CD4-positive, alpha-beta memory T cell (primary cell): ENCODE results near the gene SLC22A23. TPM values are rescaled to one million over a fixed set of nuclear protein-coding genes. Genes with fewer than 3 reads are reported as not detected.
A peak's percentile ranks its signal among the peaks of the same experiment; 100 is the strongest.

ENCODE experiments used
- CTCF ChIA-PET: fragments of 350-600 bp; sonication (Branson Sonifier 250); formaldehyde crosslinking; loops from one replicate; lab custom pipeline; 2021; ENCODE audit warnings: inconsistent platforms; ENCODE audit not compliant: partially characterized antibody; lab: Charles Lee
- POLR2A ChIA-PET: fragments of 350-600 bp; sonication (Branson Sonifier 250); formaldehyde crosslinking; loops from one replicate; lab custom pipeline; 2021; ENCODE audit not compliant: partially characterized antibody; lab: Charles Lee
- DNase-seq, 5 donors: peaks; one replicate each; pipeline versions ENCODE4 v3.0.0 to v3.0.0-alpha.2; 2020 to 2022; ENCODE audit warnings: mixed read lengths in 1 of 5
- H3K27ac ChIP-seq: one replicate; pipeline ENCODE4 v1.7.0; 2013; ENCODE audit warnings: low read depth, low read length
- H3K27me3 ChIP-seq: 2 replicates; pipeline ENCODE4 v1.7.0; 2013; ENCODE audit warnings: mild to moderate bottlenecking, low read length, moderate library complexity; ENCODE audit not compliant: insufficient read depth
- H3K36me3 ChIP-seq: 2 replicates; pipeline ENCODE4 v1.7.0; 2013; ENCODE audit warnings: mild to moderate bottlenecking, low read length, moderate library complexity; ENCODE audit not compliant: insufficient read depth
- H3K4me1 ChIP-seq: 2 replicates; pipeline ENCODE4 v1.7.0; 2013; ENCODE audit warnings: mild to moderate bottlenecking, low read length, moderate library complexity; ENCODE audit not compliant: insufficient read depth
- H3K4me3 ChIP-seq, 2 donors: one replicate each; pipeline ENCODE4 v1.7.0; 2013; ENCODE audit warnings: low read length in 2 of 2, mild to moderate bottlenecking in 1 of 2
- H3K9me3 ChIP-seq, 2 donors: one replicate each; pipeline ENCODE4 v1.7.0; 2013; ENCODE audit warnings: low read length in 2 of 2, control low read depth in 1 of 2; ENCODE audit not compliant: control insufficient read depth in 1 of 2
- H3K27ac Mint-ChIP-seq, 7 donors: one replicate each; pipeline ENCODE4 v1.8.0; 2020 to 2021; ENCODE audit warnings: mixed read lengths in 7 of 7, mild to moderate bottlenecking in 6 of 7, inconsistent platforms in 3 of 7, moderate library complexity in 3 of 7
- H3K27me3 Mint-ChIP-seq, 2 donors: one replicate each; pipeline ENCODE4 v1.8.0; 2020 to 2021; ENCODE audit warnings: mixed read lengths in 2 of 2
- H3K36me3 Mint-ChIP-seq, 2 donors: one replicate each; pipeline ENCODE4 v1.8.0; 2020 to 2021; ENCODE audit warnings: mixed read lengths in 2 of 2, inconsistent platforms in 1 of 2, mild to moderate bottlenecking in 1 of 2
- H3K4me1 Mint-ChIP-seq, 4 donors: one replicate each; pipeline ENCODE4 v1.8.0; 2020 to 2021; ENCODE audit warnings: mixed read lengths in 4 of 4, mild to moderate bottlenecking in 1 of 4
- H3K4me3 Mint-ChIP-seq, 8 donors: one replicate each; pipeline ENCODE4 v1.8.0; 2020 to 2021; ENCODE audit warnings: mixed read lengths in 8 of 8, mild to moderate bottlenecking in 7 of 8, moderate library complexity in 6 of 8, inconsistent platforms in 3 of 8
- H3K9me3 Mint-ChIP-seq, 8 donors: one replicate each; pipeline ENCODE4 v1.8.0; 2020 to 2021; ENCODE audit warnings: mixed read lengths in 8 of 8, mild to moderate bottlenecking in 5 of 8, inconsistent platforms in 3 of 8, moderate library complexity in 1 of 8
- intact Hi-C: fragments of 100-400 bp; cut with micrococcal nuclease; formaldehyde crosslinking; loops from one replicate; pipeline ENCODE4 v1.15.1; 2023
- polyA plus RNA-seq, 2 donors: library from polyadenylated mRNA; unstranded; fragments of 300-500 nt; fragmentation: Illumina TruSeq; gene quantifications; one replicate each; pipeline ENCODE4 v1.2.3, GENCODE V29; 2021
- total RNA-seq, 2 experiments: library from RNA; stranded (reverse); gene quantifications; one replicate each; pipeline ENCODE4 v1.2.3, GENCODE V29; 2021

The SLC22A23 gene
- total and polyA plus RNA-seq, 4 experiments from 2014 or later = 0.32 to 12.5 (median 5.7) TPM

DNA sequence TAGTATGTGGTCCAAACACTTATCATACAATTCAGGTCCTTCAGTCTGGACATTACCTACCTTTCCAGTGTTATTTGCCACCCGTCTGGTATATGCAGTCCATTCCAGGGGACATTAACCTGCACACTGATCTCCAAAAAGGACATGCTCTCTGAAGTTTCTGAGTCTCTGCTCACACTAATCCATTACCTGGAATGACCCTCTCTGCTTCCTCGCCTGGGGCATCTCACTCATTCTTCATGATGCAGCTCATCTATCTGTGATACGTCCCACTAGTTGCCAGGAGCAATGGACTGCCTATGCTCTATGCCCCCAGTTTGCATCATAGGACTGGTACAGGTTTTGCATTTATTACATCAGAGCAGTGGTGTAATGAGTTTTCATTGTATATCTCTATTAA is 223.5 kb downstream of the SLC22A23 start:
- Mint-ChIP-seq H3K4me1 (peaks cover 23 to 42% (median 35%) of the 10 kb centered on the region in 4 donors), H3K36me3 (no peaks in the 10 kb centered on the region), H3K27me3 (peaks cover 58 to 65% of the 10 kb centered on the region in 2 donors), H3K9me3 (peaks cover 0 to 7% (median 0%) of the 10 kb centered on the region in 8 donors), H3K4me3 (no peak overlapping the region), H3K27ac (no peak overlapping the region)
- no peak overlapping the region for H3K4me3 ChIP-seq
- DNase-seq = no peak
- ChIA-PET POLR2A (no interaction called here), CTCF (interaction anchor here (0.8 to 1.1 kb wide), 2 partner anchors 18 to 114 kb away, joined by 3 to 4 read pairs; no protein-coding TSS in a partner anchor)
- H3K4me1 ChIP-seq = peaks cover 36% of the 10 kb centered on the region
- no peaks in the 10 kb centered on the region for H3K9me3 ChIP-seq
- no peak overlapping the region for H3K27ac ChIP-seq
- H3K27me3 ChIP-seq = peaks cover 46% of the 10 kb centered on the region
- intact Hi-C loops = no loop called here
- no peaks in the 10 kb centered on the region for H3K36me3 ChIP-seq

GRCh38 chr6:3232017-3232945 is 224.6 kb downstream of the SLC22A23 start:
- Mint-ChIP-seq H3K4me1 (peaks cover 25 to 49% (median 40%) of the 10 kb centered on the region in 4 donors), H3K9me3 (peaks cover 0 to 7% (median 0%) of the 10 kb centered on the region in 8 donors), H3K4me3 (peak overlapping the region in 4 of 8 donors; percentile 54 to 91 (median 74)), H3K27me3 (peaks cover 60 to 70% of the 10 kb centered on the region in 2 donors), H3K36me3 (no peaks in the 10 kb centered on the region), H3K27ac (no peak overlapping the region)
- no peaks in the 10 kb centered on the region for H3K36me3 ChIP-seq
- peaks cover 47% of the 10 kb centered on the region for H3K4me1 ChIP-seq
- peak overlapping the region in 1 of 2 donors; percentile 5 for H3K4me3 ChIP-seq
- POLR2A ChIA-PET = interaction anchor here (0.6 kb wide), 1 partner anchor 12 kb away, joined by 3 read pairs; no protein-coding TSS in a partner anchor
- CTCF ChIA-PET = interaction anchor here (1.0 kb wide), 1 partner anchor 19 kb away, joined by 4 read pairs; no protein-coding TSS in a partner anchor
- no peaks in the 10 kb centered on the region for H3K9me3 ChIP-seq
- intact Hi-C loops = no loop called here
- no peak for DNase-seq
- no peak overlapping the region for H3K27ac ChIP-seq
- peaks cover 54% of the 10 kb centered on the region for H3K27me3 ChIP-seq

DNA sequence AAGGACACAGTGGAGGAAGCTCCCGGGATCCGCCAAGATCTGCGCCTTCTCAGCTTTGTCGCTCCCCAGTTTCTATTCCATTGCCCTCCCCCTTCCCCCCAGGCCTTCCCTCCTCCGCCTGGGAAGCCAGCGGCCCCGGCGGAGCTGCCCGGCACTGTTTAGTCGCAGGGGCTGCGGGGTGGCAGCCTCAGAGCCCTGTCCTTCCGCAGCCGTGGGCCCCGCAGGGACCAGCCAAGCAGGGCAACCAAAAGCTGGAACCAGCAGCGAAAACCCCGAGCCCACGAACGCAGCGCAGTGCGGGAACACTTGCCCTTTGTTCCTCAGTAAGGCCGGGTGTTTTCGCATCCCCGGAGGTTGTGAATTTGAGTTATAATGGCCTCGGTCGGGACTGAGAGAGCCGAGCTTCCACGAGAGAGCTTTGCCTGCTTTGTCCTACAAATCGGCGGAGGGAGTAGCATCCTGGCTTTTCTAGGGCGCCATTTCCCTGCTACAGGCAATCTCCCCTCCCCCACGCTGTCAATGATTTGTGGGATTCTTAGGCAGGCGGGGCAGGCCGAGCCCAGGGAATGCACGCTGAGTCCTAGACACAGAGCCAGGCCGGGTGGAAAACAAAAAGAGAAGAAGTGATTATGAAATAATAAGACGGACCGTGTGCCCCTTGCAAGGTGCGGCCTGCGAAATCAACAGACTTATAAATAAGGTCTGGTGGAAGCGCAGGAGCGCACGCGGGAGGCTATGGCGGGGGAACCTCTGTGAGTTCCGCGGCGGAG is 225.4 kb downstream of the SLC22A23 start:
- no peak for DNase-seq
- CTCF ChIA-PET = interaction anchor here (1.1 kb wide), 1 partner anchor 20 kb away, joined by 5 read pairs; no protein-coding TSS in a partner anchor
- H3K36me3 Mint-ChIP-seq = no peaks in the 10 kb centered on the region
- Histone ChIP-seq H3K9me3 (no peaks in the 10 kb centered on the region), H3K4me1 (peaks cover 55% of the 10 kb centered on the region), H3K27me3 (peaks cover 57% of the 10 kb centered on the region), H3K4me3 (peak overlapping the region in 1 of 2 donors; percentile 5), H3K36me3 (no peaks in the 10 kb centered on the region), H3K27ac (no peak overlapping the region)
- peaks cover 62 to 74% of the 10 kb centered on the region in 2 donors for H3K27me3 Mint-ChIP-seq
- H3K9me3 Mint-ChIP-seq = peaks cover 0 to 7% (median 0%) of the 10 kb centered on the region in 8 donors
- POLR2A ChIA-PET = no interaction called here
- peaks cover 27 to 57% (median 47%) of the 10 kb centered on the region in 4 donors for H3K4me1 Mint-ChIP-seq
- peak overlapping the region; percentile 6 to 91 (median 64) for H3K4me3 Mint-ChIP-seq
- intact Hi-C loops = no loop called here
- peak overlapping the region in 3 of 7 donors; percentile 34 to 45 (median 41) for H3K27ac Mint-ChIP-seq

DNA sequence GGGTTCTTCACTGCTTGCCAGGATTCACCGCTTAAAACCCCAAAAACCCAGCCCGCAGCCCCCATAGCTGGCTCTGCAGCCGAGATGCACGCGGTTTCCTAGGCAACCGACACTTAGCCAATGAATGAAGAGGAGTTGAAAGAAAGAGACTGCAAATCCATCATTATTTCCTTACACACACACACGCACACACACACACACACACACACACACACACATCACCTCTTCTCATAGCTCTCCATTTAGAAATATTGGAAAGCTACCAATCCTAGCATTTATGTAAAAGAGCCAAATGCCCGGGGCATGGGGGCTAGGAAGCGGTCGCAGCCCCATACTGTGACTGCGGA is 226.0 kb downstream of the SLC22A23 start:
- peaks cover 59 to 73% of the 10 kb centered on the region in 2 donors for H3K27me3 Mint-ChIP-seq
- ChIA-PET CTCF (interaction anchor here (1.1 kb wide), 1 partner anchor 21 kb away, joined by 5 read pairs; no protein-coding TSS in a partner anchor), POLR2A (interaction anchor here (0.7 kb wide), 1 partner anchor 44 kb away, joined by 3 read pairs; no protein-coding TSS in a partner anchor)
- H3K4me3 Mint-ChIP-seq = peak overlapping the region in 6 of 8 donors; percentile 36 to 91 (median 61)
- DNase-seq = no peak
- intact Hi-C loops = no loop called here
- H3K4me1 ChIP-seq = peaks cover 57% of the 10 kb centered on the region
- H3K4me3 ChIP-seq = no peak overlapping the region
- H3K4me1 Mint-ChIP-seq = peaks cover 27 to 60% (median 48%) of the 10 kb centered on the region in 4 donors
- H3K36me3 Mint-ChIP-seq = no peaks in the 10 kb centered on the region
- peaks cover 57% of the 10 kb centered on the region for H3K27me3 ChIP-seq
- H3K27ac Mint-ChIP-seq = peak overlapping the region in 2 of 7 donors; percentile 41 to 83
- peaks cover 0 to 7% (median 0%) of the 10 kb centered on the region in 8 donors for H3K9me3 Mint-ChIP-seq
- H3K27ac ChIP-seq = no peak overlapping the region
- no peaks in the 10 kb centered on the region for H3K9me3 ChIP-seq
- no peaks in the 10 kb centered on the region for H3K36me3 ChIP-seq

- H3K27me3 ChIP-seq = peaks cover 57% of the 10 kb centered on the region
- intact Hi-C loops = no loop called here
- Mint-ChIP-seq H3K36me3 (no peaks in the 10 kb centered on the region), H3K27me3 (peaks cover 55 to 69% of the 10 kb centered on the region in 2 donors), H3K9me3 (peaks cover 0 to 7% (median 0%) of the 10 kb centered on the region in 8 donors), H3K4me1 (peaks cover 27 to 60% (median 47%) of the 10 kb centered on the region in 4 donors), H3K27ac (peak overlapping the region in 2 of 7 donors; percentile 29 to 83), H3K4me3 (peak overlapping the region in 7 of 8 donors; percentile 57 to 93 (median 72))
- H3K36me3 ChIP-seq = no peaks in the 10 kb centered on the region
- no peak overlapping the region for H3K27ac ChIP-seq
- no peaks in the 10 kb centered on the region for H3K9me3 ChIP-seq
- ChIA-PET CTCF (interaction anchor here (1.5 to 1.7 kb wide), 2 partner anchors 20 to 29 kb away, joined by 5 to 14 read pairs; partner anchors contain the start of gene PSMG4), POLR2A (interaction anchor here (0.7 to 1.2 kb wide), 3 partner anchors 29 to 72 kb away, joined by 3 to 4 read pairs (median 3); partner anchors contain the start of genes PSMG4 and TUBB2A)
- DNase-seq = no peak
- H3K4me1 ChIP-seq = peaks cover 57% of the 10 kb centered on the region
- no peak overlapping the region for H3K4me3 ChIP-seq
Observed at GRCh38 chr6:3230256-3230882, 226.5 kb downstream of the SLC22A23 start.

GRCh38 chr6:3229566-3230178 is 227.2 kb downstream of the SLC22A23 start:
- Histone ChIP-seq H3K9me3 (no peaks in the 10 kb centered on the region), H3K27ac (no peak overlapping the region), H3K27me3 (peaks cover 57% of the 10 kb centered on the region), H3K4me3 (peak overlapping the region; percentile 38 to 44), H3K36me3 (no peaks in the 10 kb centered on the region), H3K4me1 (peaks cover 57% of the 10 kb centered on the region)
- H3K4me3 Mint-ChIP-seq = peak overlapping the region; percentile 57 to 93 (median 76)
- H3K9me3 Mint-ChIP-seq = peaks cover 0 to 7% (median 0%) of the 10 kb centered on the region in 8 donors
- CTCF ChIA-PET = interaction anchor here (1.5 to 1.7 kb wide), 2 partner anchors 21 to 30 kb away, joined by 5 to 14 read pairs; partner anchors contain the start of gene PSMG4
- intact Hi-C loops = loop anchor here (2.0 kb wide), 1 partner anchor 67 kb away; no protein-coding TSS in a partner anchor
- H3K27me3 Mint-ChIP-seq = peaks cover 54 to 69% of the 10 kb centered on the region in 2 donors
- H3K36me3 Mint-ChIP-seq = no peaks in the 10 kb centered on the region
- peak overlapping the region in 3 of 7 donors; percentile 25 to 83 (median 29) for H3K27ac Mint-ChIP-seq
- DNase-seq = peak in 3 of 5 donors; percentile 27 to 50 (median 32)
- POLR2A ChIA-PET = interaction anchor here (0.6 to 1.2 kb wide), 3 partner anchors 30 to 162 kb away, joined by 3 to 4 read pairs (median 3); partner anchors contain the start of genes PSMG4, RIPK1 and TUBB2A
- peaks cover 27 to 60% (median 47%) of the 10 kb centered on the region in 4 donors for H3K4me1 Mint-ChIP-seq
